ENCODE results near the gene ATP5IF1.
A peak's percentile ranks its signal among the peaks of the same experiment; 100 is the strongest.

ATP5IF1 gene

GRCh38 chr1:28236656-28237322 is 865 bp downstream of the ATP5IF1 start:
- DNase-seq (ENCODE audit: low read depth in 2 of 2), result no peak

DNA sequence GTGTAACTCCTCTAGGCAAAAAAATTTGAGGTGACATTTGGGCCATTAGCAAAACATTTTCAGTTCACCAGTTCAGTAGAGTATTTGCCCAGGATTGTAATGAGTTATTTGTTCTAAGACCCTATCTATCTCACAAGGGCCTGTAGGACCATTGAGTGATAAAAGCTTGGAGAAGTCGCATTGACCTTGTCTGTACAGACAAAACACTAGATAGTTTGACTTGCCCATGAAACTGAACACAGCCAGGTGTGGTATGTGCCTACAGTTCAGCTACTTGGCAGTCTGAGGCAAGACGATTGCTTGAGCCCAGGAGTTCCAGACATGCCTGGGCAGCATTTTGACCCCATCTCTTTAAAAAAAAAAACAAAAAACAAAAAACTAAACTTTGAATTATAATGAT is 3.1 kb downstream of the ATP5IF1 start:
- DNase-seq (ENCODE audit: low read depth in 2 of 2), result no peak

GRCh38 chr1:28240024-28240423 is 4.1 kb downstream of the ATP5IF1 start:
- DNase-seq (ENCODE audit: low read depth in 2 of 2), result no peak

GRCh38 chr1:28241638-28242241 is 5.8 kb downstream of the ATP5IF1 start:
- no peak for DNase-seq (ENCODE audit: low read depth in 2 of 2)

DNA sequence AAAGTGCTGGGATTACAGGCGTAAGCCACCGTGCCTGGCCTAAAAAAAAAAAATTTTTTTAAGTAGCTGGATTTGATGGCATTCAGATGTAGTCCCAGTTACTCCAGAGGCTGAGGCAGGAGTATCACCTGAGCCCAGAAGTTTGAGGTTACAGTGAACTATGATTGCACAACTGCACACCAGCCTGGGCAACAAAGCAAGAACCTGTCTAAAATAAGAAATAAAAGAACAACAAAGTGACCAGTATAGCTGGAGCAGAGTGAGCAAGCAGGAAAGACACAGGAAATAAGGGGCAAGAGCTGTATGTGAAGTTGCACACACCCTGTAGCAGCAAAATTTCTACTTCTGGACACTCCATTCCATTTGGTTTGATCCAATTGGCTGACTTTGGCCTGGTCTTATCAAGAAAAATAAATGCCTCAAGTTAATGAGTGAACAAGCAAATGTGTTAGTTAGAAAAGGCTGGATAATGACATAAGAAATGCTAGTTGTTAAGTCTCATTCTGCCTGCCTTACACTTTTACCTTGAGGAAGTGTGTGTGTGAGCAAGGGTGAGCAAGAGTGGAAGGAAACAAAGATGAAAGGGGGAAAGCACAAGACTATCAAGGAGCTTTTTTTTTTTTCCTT is 7.9 kb downstream of the ATP5IF1 start:
- no peak for DNase-seq (ENCODE audit: low read depth in 2 of 2)

DNA sequence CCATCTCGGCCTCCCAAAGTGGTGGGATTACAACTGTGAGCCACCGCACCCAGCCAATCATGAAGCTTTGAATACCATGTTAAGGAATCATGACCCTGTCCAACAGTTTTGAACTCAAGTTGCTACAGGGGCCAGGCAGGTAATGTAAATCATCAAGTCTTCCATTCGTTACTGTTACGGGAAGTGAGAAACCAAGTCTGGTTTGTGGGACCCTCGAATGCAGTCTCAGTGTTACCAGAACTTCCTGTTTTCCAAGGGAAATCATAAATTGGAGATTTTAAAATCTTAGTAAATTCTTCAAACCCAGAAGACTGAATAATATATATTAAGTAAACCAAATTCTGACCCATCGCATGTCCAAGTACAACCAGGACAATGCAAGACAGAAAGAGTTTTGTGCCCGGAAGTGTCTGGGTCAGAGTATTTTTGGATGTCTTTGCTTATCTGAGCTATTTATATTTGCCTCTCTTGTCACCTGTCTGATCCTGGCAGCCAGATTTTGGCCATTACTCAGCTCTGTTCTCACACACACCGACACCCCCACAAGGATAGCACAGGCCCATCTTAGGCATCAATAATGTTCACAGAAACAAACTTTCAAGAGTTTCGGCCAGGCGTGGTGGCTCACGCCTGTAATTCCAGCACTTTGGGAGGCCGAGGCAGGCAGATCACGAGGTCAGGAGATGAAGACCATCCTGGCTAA is 8.8 kb downstream of the ATP5IF1 start:
- DNase-seq (ENCODE audit: low read depth in 2 of 2), result no peak

DNA sequence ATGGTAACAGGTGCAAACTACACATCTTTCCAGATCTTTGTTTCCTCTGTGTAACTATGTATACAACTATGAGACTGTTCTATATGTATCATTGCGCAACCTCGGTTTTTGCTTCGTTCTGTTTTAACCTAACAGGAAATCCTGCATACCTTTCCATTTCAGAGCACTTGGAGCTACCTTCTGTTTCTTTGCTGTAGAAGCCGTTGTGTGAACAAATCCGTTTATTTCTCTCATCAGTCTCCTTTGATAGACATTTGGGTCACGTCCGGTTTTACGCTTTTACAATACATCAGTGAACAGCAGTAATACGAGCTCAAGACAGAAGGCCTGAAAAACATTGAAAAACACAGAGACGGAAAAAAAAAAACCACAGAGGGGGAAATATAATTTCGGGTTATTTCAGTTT is 10.5 kb downstream of the ATP5IF1 start:
- DNase-seq (ENCODE audit: low read depth in 2 of 2), result no peak

DNA sequence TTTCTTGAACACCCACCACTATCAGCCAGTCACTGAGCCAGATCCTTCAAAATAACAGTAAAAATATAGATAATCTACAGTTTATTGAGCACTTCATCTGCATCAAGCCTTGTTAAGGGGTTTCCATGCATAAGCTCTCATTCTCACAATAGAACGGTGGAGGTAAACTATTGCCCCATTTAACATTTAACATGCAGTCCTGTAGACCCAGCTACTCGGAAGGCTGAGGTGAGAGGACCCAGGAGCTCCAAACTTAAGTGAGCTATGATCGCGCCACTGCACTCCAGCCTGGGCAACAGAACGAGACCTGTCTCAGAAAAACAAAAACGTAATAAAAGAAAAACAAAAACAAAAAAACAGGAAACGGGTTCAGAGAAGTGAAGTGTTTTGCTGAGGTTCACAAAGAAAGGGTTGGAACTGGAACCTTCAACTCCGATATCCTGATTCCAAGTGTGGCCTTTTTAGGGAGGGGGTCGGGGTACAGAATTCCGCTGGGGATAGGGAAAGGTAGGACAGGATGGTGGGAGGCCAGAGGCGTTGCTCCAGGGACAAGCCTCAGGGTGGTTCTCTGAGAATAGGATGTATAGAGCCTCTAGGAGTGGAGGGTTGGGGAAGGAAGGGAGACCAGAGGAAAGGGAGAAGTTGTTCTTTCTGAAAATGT is 11.8 kb downstream of the ATP5IF1 start:
- DNase-seq (ENCODE audit: low read depth in 2 of 2), result no peak

DNA sequence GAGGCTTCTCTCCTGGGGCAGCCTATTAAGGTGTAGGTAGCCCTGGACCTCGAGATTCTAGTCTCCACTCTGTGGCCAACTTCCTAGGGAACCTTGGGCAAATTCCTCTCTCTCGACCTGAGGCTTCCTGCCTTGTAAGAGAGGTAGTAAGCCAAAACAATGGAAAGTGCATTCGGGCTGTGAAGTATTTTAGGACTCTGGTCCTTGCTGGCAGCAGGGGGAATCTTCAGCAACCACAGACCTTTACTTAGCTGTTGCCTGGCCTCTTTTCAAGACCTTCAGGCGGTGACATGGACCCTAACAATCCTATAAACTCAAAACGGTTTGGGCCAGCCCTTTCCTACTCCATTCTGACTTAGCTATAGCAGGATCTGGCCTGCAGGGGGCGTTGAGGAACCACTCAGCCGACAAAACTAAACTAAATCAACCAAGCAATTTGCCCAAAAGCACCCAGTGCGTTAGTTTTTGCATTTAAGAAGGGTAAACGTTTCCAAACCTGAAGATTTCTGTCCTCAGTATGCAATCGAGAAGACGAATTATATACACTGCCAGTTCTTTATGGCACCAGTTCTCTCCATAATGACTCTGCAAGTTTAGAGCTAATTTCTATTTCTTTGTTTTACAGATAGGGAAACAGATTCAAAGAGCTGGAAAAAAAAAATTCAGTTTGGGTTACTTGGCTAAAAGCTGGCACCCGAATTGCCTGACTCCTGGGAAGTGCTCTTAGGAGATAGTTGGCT is 12.5 kb downstream of the ATP5IF1 start:
- peak; percentile 63 to 69 for DNase-seq (ENCODE audit: low read depth in 2 of 2)

- DNase-seq (ENCODE audit: low read depth in 2 of 2), result no peak
Measured at GRCh38 chr1:28249013-28249865, 13.3 kb downstream of the ATP5IF1 start.

- no peak for DNase-seq (ENCODE audit: low read depth in 2 of 2)
Measured at GRCh38 chr1:28249866-28250295, 14.0 kb downstream of the ATP5IF1 start.

GRCh38 chr1:28256197-28256827 is 20.4 kb downstream of the ATP5IF1 start:
- DNase-seq (ENCODE audit: low read depth in 2 of 2), result no peak

DNA sequence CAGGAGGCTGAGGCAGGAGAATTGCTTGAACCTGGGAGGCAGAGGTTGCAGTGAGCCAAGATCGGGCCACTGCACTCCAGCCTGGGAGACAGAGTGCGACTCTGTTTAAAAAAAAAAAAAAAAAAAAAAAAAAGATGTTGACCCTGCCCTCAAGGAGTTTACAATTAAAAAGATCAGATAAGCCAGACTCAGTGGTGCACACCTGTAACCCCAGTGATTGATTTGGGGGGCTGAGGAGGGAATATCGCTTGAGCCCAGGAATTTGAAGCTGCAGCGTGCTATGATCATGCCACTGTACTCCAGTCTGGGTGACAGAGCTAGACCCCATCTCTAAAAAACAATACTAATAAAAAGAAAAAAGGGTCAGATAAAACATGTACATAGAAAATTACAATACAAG is 21.8 kb downstream of the ATP5IF1 start:
- DNase-seq (ENCODE audit: low read depth in 2 of 2), result no peak

DNA sequence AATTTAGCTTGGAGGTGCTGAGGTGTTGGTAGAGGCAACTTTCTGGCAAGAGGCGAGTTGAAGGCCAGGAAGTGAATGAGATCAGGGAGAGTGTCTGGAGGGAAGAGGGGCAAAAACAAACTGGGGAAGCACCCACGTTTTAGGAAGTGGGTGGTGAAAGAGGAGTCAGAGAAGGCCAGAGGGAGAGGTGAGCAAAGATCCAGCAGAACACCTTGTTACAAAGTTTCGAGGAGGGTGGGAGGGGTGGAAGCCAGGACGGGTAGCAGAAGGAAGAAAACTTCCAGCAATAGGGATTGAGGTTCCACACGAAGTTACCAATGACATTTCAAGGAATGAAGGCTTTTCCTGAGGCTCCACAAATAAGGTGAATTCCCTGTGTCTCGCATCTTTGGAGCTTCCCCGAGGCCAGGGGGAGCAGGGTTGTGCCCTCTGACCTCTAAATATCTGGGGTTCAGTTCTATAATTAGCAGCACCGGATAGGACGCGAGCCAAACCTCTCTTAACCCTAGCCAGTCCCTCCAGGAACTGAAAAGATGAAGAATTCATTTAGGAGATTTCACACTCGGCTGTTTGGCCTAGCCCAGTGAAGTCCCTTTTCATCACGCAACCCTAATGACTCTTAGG is 22.8 kb downstream of the ATP5IF1 start:
- no peak for DNase-seq (ENCODE audit: low read depth in 2 of 2)

DNA sequence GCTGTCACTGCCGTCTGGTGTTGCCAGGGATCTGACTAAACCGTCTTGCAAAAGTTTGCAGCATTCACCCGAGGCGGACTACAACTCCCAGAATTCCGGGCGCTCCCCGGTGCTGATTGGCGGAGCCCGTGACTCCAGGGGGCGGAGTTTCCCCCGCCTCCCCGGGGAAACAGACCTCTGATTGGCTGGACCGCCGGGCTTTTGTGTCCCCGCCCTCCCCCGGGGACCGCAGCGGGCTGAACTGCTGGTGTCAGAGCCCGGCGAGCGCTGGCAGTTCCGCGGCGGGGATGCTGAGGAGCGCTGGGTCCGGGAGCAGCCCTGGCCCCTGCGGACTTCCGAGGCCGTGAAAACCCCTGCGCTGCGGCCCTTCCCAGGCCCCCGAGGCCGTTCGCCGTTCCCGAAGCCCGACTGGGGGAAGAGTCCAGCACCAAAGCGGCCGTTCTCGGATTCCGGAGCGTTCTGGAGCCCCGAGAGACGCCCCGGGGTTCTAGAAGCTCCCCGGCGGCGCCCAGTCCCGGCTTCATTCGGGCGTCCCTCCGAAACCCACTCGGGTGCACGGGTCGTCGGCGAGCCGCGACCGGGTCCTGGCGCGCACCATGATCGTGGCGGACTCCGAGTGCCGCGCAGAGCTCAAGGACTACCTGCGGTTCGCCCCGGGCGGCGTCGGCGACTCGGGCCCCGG is 23.5 kb downstream of the ATP5IF1 start, which contains the start of gene SESN2:
SESN2 (plus strand) TSS at position 267 of the 682 bp plus-strand sequence; CDS start at position 597, 330 bp downstream.
- DNase-seq (ENCODE audit: low read depth in 2 of 2), result peak; percentile 99

- DNase-seq (ENCODE audit: low read depth in 2 of 2), result no peak
Measured at GRCh38 chr1:28259934-28260802, 24.2 kb downstream of the ATP5IF1 start.

- DNase-seq (ENCODE audit: low read depth in 2 of 2), result no peak
Measured at GRCh38 chr1:28260803-28261174, 24.9 kb downstream of the ATP5IF1 start.

DNA sequence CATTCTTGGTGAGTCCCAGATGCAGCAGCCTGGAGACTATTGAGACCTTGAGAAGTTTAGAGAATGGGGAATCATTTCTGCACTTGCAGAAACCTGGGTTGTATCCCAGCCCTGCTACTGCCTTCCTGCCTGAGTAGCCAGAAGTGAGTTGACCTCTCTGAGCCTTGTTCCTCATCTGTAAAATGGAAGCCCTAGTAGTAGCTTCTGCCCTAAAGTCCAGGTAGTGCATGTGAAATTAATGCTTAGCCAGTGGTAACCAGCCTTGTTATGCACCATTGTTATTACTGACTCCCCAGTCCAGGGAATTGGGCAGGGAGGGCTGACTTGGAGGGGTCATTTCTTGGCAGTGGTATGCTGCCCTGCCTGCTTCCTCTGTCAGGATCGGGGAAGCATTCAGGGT is 29.0 kb downstream of the ATP5IF1 start:
- no peak for DNase-seq (ENCODE audit: low read depth in 2 of 2)

All from stimulated activated CD8-positive, alpha-beta memory T cell treated with anti-CD3 and anti-CD28 coated beads, Interleukin-2, amount 100 ng/mL, for 48 hours (primary cell).